ENCODE results near the gene CASZ1. TPM values are rescaled to one million over a fixed set of nuclear protein-coding genes. Genes with fewer than 3 reads are reported as not detected.

The CASZ1 gene
- total RNA-seq, 1 donor from 2014 or later = 0.62 TPM

GRCh38 chr1:10751561-10752085, 44.8 kb downstream of the CASZ1 start:
- no peak for DNase-seq

GRCh38 chr1:10751160-10751559, 45.3 kb downstream of the CASZ1 start:
- DNase-seq = no peak

DNA sequence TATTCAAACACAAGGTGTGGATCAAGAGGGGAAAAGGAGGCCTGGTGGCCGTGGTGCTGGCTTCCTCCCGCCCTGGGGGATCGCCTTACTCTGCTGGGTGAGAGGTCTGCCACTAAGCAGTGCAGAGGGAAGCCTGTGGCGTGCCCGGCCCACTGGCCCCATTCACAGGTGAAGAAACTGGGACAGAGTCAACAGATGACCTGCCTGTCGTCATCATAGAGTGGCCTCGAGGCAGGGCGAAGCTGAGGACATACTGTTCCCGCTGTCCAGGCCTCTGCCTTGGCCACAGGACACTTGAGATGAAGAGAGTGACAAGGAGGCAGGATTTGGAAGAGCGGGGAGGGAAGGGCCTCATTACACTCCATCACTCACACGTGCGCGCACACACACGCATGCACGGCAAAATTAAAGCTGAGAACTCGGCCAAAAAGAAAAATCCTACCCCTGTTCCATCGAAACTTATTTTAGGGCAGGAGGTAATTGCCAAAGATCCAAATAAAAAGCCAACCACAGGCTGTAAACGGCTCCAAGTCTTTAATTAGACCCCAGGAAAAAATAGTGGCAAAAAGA, 50.5 kb downstream of the CASZ1 start:
- DNase-seq = no peak

GRCh38 chr1:10745383-10745782, 51.1 kb downstream of the CASZ1 start:
- DNase-seq = no peak

DNA sequence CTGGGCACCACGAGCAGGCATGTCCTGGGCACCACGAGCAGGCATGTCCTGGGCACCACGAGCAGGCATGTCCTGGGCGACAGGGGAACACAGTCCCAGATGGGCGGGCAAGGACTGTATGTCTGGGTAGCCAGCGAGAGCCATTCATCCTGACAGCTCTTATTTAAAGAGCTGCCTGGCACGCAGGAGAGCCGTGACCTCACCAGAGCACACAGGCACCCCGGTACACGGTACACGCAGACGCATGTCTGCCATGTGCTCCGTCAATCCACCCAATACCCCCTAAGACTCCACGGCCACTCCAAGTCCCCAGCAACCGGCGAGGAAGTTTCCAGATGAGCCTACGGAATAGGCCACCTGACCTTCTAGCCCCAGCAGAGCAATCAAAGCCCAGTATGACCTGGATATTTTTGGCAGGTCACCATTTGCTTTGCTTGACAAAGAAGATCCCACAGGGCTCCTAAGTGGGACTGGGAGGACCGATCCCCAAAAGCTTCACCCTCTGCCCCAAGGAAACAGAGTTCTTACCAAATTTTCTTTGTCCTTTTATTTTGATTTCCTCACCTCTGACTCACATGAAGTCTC, 51.7 kb downstream of the CASZ1 start:
- DNase-seq = no peak

GRCh38 chr1:10744029-10744428, 52.4 kb downstream of the CASZ1 start:
- DNase-seq = no peak

- no peak for DNase-seq
Measured at GRCh38 chr1:10741696-10742095, 54.8 kb downstream of the CASZ1 start.

- no peak for DNase-seq
Measured at GRCh38 chr1:10740123-10740522, 56.3 kb downstream of the CASZ1 start.

DNA sequence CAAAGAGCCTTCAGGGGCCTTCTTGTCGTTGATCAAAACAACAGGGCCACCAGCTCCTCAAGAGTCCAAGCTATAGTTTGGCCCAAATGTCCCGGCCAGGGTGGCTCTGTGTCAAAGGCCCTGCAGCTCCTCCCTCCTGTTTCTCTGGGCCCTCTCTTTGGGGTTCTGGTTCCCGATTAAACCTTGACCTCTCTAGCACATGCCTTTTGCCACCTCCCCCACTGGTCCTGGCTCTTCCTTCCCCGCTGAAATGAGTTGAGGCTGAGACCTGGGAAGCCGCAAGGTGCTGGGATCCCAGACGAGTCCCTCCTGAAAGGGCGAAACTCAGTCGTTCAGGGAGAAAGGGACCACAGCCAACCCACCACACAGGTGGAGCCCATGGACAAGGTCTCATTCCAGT, 56.9 kb downstream of the CASZ1 start:
- no peak for DNase-seq

DNA sequence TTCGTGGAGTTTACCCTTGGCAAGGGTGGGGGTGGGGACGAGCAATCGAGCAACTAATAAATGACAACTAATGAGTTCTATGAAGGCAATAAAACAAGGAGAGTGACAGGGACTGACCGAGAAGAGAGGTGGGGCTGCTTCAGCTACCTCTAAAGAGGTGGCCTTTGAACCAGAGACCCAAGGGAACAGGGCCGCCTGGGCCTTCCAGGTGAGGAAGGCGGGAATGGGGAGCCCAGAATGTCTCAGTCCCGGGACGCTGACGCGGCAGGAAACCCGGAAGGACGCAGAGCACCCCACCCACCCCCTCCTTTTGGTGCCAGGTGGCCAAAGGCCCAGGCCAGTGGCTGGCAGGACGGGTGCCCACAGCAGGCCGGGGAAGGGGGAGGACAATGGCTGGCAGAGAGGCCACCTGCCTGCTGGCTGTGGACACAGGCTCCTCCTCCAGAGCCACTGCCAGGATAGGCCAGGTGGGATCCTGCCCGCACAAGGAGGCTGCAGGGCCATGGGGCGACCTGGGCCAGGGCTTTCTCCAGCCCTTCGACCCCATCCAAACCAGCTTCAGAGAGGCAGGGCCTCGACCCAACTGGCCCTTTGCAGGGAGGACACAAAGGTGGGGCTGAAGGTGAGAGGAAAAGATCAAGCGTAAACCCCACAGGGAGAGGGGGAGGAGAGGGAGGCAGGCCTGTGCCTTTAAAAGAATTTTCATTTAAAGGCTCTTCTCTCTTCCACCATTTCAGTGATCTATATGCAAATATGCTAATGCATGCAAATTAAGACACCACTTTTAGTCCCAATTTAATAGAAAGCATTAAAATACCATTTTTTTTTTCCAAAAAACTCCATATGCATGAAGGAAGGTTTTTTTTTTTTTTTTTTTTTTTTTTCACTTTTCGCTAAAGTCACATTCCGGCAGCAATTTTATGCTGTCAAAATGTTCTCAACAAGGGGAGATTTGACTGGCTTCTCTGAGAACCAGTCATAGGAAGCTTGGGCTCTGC, 58.1 kb downstream of the CASZ1 start:
- no peak for DNase-seq

DNA sequence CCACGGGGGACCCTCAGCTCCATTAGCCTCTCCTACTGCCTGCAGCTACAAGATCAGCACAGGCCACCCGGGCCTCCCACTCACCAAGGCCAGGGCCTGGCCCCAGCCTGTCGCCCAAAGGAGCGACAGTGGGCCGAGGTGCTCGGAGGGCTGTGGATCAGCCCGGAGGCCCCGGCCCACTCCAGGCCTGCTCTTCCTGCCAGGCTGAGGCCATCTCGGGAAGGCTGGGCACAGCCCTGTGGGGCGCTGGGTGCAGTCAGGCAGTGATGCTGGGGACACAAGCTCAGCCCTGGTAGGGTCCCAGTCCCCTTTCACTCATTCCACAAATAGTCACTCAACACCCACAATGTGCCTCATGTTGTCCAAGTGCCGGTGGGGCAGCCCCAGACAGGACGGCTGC, 58.8 kb downstream of the CASZ1 start:
- no peak for DNase-seq

GRCh38 chr1:10736634-10737586, 59.5 kb downstream of the CASZ1 start:
- no peak for DNase-seq

DNA sequence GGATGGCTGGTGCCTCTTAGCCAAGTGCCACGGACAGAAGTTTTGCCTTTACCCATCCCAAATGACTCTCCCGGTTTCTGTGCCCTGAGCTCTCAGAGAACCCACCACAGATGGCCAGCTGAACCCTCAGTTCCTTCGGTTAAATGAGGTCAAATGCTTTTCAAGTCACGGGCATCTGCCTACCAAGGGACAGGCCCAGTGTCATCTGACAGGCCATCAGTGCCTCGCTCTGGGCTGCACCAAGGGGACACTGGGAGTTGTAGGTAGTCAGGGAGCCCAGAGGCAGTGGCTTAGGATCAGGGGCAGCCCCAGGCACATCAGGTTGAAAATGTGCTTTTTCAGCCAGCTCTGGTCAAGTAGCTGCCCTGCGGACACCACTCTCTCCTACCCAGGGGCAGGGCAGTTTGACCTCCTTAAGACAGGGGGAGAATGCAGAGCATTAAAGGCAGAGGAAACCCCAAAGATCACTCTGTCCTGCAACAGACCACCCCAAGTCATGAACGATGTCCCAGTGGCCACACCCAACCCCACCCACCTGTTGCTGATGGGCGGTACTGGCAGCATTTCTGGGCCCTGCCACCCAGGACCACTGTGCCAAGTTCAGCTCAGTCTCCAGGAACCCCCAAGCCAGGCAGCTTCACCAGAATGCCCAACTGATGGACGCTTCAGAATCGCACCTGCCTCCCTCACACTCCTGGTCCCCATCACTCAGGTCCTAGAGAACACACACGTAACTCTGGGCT, 60.7 kb downstream of the CASZ1 start:
- DNase-seq = no peak

DNA sequence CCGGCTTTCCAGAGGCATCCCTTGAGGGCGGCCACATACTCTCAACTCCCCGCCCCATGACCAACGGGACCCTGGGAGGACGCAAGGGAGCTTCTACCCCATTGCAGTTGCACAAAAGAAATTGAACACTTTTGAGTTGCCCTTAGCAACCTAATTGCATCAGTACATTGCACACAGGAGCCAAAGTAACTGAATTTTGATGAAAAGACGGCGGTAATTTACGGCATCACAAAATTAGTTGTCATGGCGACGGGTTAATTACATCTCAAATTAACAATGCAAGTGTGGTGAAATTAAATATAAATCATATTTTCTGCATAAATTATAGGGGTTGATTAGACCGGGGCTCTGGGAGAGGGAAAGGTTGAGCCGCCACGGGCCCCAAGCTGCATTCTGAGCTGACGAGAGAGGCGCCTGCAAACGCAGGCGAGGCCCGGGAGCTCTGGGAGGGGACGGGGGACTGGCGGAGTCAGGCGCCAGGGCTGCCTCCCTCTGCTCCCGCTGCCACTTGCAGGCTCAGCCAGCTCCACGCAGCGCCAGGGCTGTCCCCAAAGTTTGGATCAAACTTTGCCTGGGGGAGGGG, 61.4 kb downstream of the CASZ1 start:
- no peak for DNase-seq

DNA sequence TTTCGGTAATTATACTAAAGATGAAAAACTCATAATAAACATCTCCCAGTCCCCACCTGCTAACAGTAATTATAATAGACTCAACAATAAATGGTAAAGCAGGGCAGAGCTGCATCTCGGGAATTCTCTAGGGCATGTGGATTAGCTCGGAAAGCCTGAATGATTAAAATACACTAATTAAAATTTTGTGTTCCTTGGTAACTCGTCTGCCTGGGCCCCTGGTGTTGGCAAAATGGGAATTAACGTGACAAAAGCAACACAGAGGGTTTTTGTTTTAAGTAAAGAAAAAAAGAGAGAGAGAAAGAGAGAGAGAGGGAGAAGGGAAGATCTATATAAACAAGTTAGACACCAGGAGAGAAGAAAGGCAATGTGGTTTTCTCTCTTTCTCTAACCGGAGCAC, 62.1 kb downstream of the CASZ1 start:
- no peak for DNase-seq

- DNase-seq = no peak
Measured at GRCh38 chr1:10733474-10734366, 62.7 kb downstream of the CASZ1 start.

DNA sequence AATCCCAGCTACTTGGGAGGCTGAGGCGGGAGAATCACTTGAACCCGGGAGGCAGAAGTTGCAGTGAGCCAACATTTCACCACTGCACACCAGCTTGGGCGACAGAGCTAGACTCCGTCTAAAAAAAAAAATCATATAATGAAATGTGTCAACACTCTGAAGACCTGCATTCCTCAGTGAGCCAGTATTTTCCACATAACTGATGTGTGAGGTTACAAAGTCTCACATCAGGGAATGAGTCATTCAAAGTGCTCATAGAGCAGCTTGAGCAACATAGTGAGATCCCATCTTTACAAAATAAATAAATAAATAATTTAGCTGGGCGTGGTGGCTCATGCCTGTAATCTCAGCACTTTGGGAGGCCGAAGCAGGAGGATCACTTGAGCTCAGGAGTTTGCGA, 65.5 kb downstream of the CASZ1 start:
- no peak for DNase-seq

GRCh38 chr1:10728595-10729410, 67.6 kb downstream of the CASZ1 start:
- DNase-seq = no peak

DNA sequence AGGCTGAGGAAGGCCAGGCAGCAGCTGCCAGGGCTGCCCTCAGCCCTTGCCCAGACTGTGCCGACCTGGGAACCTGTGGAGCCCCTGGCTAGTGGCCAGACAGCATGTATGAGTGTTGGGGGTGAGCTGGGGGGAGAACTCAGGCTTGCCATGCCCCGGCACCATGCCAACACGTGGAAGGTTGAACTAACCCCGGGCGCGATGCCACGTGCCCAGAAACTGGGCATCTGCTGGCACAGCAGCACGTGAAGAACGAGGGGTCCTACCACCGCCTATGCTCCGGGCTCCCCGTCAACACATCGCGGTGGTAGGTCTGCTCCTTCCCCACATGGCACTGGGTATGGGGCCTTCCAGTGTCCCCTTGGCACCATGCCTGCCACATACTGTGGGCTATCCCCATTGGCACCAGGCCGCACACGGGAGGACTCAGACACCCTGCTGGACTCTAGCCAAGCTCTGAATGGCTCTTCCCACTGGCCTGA, 68.7 kb downstream of the CASZ1 start:
- no peak for DNase-seq

Data from occipital lobe (tissue), 2 donors.